HepG2 (cell line): Measurements from ENCODE around the gene CDH13. TPM values are rescaled to one million over a fixed set of nuclear protein-coding genes. Genes with fewer than 3 reads are reported as not detected.

Experiments used
- ATAC-seq: fragments of 200-7000 bp; cut with Tn5 transposase; 3 replicates; pipeline ENCODE4 v1.9.1; 2020; ENCODE audit warnings: mild to moderate bottlenecking, moderate library complexity
- BruUV-seq: library from RNA; stranded (reverse); fragments of 400-500 nt; replicated peaks from 2 replicates; lab custom pipeline; 2021; lab: Mats Ljungman, UMichigan
- CTCF ChIA-PET: fragments of 300-600 bp; formaldehyde crosslinking; extraction: SDS; loops from one replicate; lab custom pipeline; 2021; ENCODE audit warnings: low total read pairs, inconsistent platforms, low intra/inter-chr PET ratio; lab: Yijun Ruan, JAX
- POLR2A ChIA-PET: fragments of 350-600 bp; sonication (Branson Sonifier 250); formaldehyde crosslinking; loops from one replicate; lab custom pipeline; 2020; ENCODE audit warnings: antibody characterized with exemption, inconsistent platforms; lab: Yijun Ruan, JAX
- DNase-seq: peaks from one replicate; pipeline ENCODE4 v3.0.0-alpha.2; 2015; ENCODE audit warnings: low spot score
- FAIRE-seq: peaks from 3 replicates; lab custom pipeline; 2011; peaks lifted over from hg19 to GRCh38; lab: Jason Lieb, UNC
- H2AFZ ChIP-seq: one replicate; pipeline ENCODE4 v1.6.1; 2011; ENCODE audit warnings: low read length, inconsistent platforms
- H3K27ac ChIP-seq: fragments of 300-600 bp; 3 replicates; pipeline ENCODE4 v1.8.0; 2011; ENCODE audit warnings: mixed run types, mild to moderate bottlenecking, mixed read lengths, low read length, inconsistent platforms; ENCODE audit not compliant: insufficient read depth; ENCODE audit errors: extremely low read length
- H3K27me3 ChIP-seq, 2 experiments: fragments of 200-600 bp in 1 of 2; 2 replicates in 1 of 2; 3 replicates in 1 of 2; pipeline versions ENCODE4 v1.6.0 to v1.8.0; 2011; ENCODE audit warnings: low read length in 2 of 2, mild to moderate bottlenecking in 2 of 2, moderate library complexity in 2 of 2, inconsistent platforms in 1 of 2; ENCODE audit not compliant: insufficient read depth in 2 of 2, control insufficient read depth in 1 of 2
- H3K36me3 ChIP-seq, 2 experiments: fragments of 200-600 bp in 1 of 2; replicated peaks in 1 of 2; 2 replicates in 1 of 2; 3 replicates in 1 of 2; pipeline versions ENCODE4 v1.5.1 to v1.8.0; 2011; ENCODE audit warnings: low read length in 2 of 2, inconsistent platforms in 1 of 2; ENCODE audit not compliant: insufficient read depth in 2 of 2, control insufficient read depth in 1 of 2
- H3K4me1 ChIP-seq: 2 replicates; pipeline ENCODE4 v1.5.1; 2012; ENCODE audit warnings: low read length, inconsistent platforms; ENCODE audit not compliant: insufficient read depth
- H3K4me2 ChIP-seq: 2 replicates; pipeline ENCODE4 v1.6.0; 2011; ENCODE audit warnings: low read depth, low read length, inconsistent platforms
- H3K4me3 ChIP-seq, 3 experiments: fragments of 200-600 bp in 1 of 3; sonication (generic), shearing (Covaris generic) in 1 of 3; replicated peaks in 1 of 3; 2 replicates each; pipeline ENCODE4 v1.5.1; 2011 to 2016; ENCODE audit warnings: low read length in 3 of 3, inconsistent platforms in 2 of 3, low read depth in 2 of 3, mild to moderate bottlenecking in 2 of 3, control low read depth in 1 of 3, mixed read lengths in 1 of 3; ENCODE audit not compliant: insufficient read depth in 1 of 3
- H3K79me2 ChIP-seq: one replicate; pipeline ENCODE4 v1.6.1; 2011; ENCODE audit warnings: low read length, inconsistent platforms; ENCODE audit not compliant: insufficient read depth
- H3K9ac ChIP-seq: 2 replicates; pipeline ENCODE4 v1.6.0; 2011; ENCODE audit warnings: mild to moderate bottlenecking, low read depth, low read length, inconsistent platforms; ENCODE audit not compliant: insufficient read depth
- H3K9me3 ChIP-seq: 2 replicates; pipeline ENCODE4 v1.5.1; 2012; ENCODE audit warnings: mild to moderate bottlenecking, low read length
- H4K20me1 ChIP-seq: 2 replicates; pipeline ENCODE4 v1.6.0; 2011; ENCODE audit warnings: inconsistent platforms, mild to moderate bottlenecking, low read length, moderate library complexity; ENCODE audit not compliant: insufficient read depth
- BRD4 ChIP-seq: sonication (generic); formaldehyde crosslinking; IDR thresholded peaks from 2 replicates; pipeline ENCODE4 v1.4.0; 2020; ENCODE audit warnings: missing genetic modification reagents
- ELF3 ChIP-seq: IDR thresholded peaks from 2 replicates; pipeline ENCODE4 v1.6.1; 2016; ENCODE audit warnings: missing genetic modification reagents, missing compliant biosample characterization
- ERF ChIP-seq: IDR thresholded peaks from 2 replicates; pipeline ENCODE4 v1.6.1; 2018; ENCODE audit warnings: missing biosample characterization, missing genetic modification reagents
- FOXP4 ChIP-seq: sonication (generic); formaldehyde crosslinking; IDR thresholded peaks from 2 replicates; pipeline ENCODE4 v1.4.0; 2020; ENCODE audit warnings: missing genetic modification reagents
- MAFF ChIP-seq: IDR thresholded peaks from 2 replicates; pipeline ENCODE4 v1.6.1; 2011; ENCODE audit warnings: low read depth, low read length, improper control_type of control experiment
- MAFK ChIP-seq, 2 experiments: IDR thresholded peaks in 1 of 2; conservative IDR thresholded peaks in 1 of 2; 2 replicates each; pipeline ENCODE4 v1.6.1; 2011; ENCODE audit warnings: improper control_type of control experiment in 2 of 2, low read length in 2 of 2
- NFE2L2 ChIP-seq: fragments of 150-350 bp; IDR thresholded peaks from 2 replicates; pipeline ENCODE4 v1.6.1; 2014; ENCODE audit warnings: low read length
- SALL2 ChIP-seq: sonication (generic); formaldehyde crosslinking; IDR thresholded peaks from 2 replicates; pipeline ENCODE4 v1.8.1; 2023; ENCODE audit warnings: mild to moderate bottlenecking, missing genetic modification reagents, inconsistent platforms
- SMARCC2 ChIP-seq: fragments of 450-650 bp; IDR thresholded peaks from 2 replicates; pipeline ENCODE4 v1.6.1; 2017; ENCODE audit warnings: antibody characterized with exemption, mild to moderate bottlenecking
- TSC22D2 ChIP-seq: sonication (generic); formaldehyde crosslinking; IDR thresholded peaks from 2 replicates; pipeline ENCODE4 v1.5.1; 2020; ENCODE audit warnings: missing genetic modification reagents, mild to moderate bottlenecking, borderline replicate concordance
- ZBTB20 ChIP-seq: sonication (generic); formaldehyde crosslinking; IDR thresholded peaks from 2 replicates; pipeline ENCODE4 v1.8.1; 2023; ENCODE audit warnings: missing genetic modification reagents, low read depth, mild to moderate bottlenecking, borderline replicate concordance
- ZFP41 ChIP-seq: sonication (generic); formaldehyde crosslinking; IDR thresholded peaks from 2 replicates; pipeline ENCODE4 v1.4.0; 2020; ENCODE audit warnings: mild to moderate bottlenecking, missing genetic modification reagents, borderline replicate concordance
- WGBS: methylation state at CpG from one replicate; pipeline ENCODE4 v1.1.6; 2017; ENCODE audit warnings: low lambda C conversion rate; 5-methylcytosine and 5-hydroxymethylcytosine counted together
- in situ Hi-C: cut with HindIII; loops from 2 replicates; pipeline ENCODE4 v1.10.0; 2017; ENCODE audit warnings: low pct_unique_long_range_greater_than_20kb; ENCODE audit not compliant: extremely low pct_ligation_motif_present
- intact Hi-C: fragments of 100-400 bp; cut with micrococcal nuclease; formaldehyde crosslinking; loops from one replicate; pipeline ENCODE4 v1.10.0; 2022; ENCODE audit not compliant: unreplicated experiment
- polyA plus RNA-seq, 8 experiments: library from polyadenylated mRNA; depleted of rRNA in 3 of 8; stranded (reverse) in 7 of 8; unstranded in 1 of 8; fragments of >200 nt; fragmentation: Illumina TruSeq in 4 of 8; extraction: Trizol in 4 of 8; gene quantifications; 2 replicates each; pipeline versions ENCODE4 v1.2.1 to v1.2.3, GENCODE V29; 2011 to 2016; ENCODE audit warnings: low read depth in 4 of 8, missing spikeins in 1 of 8, mixed read lengths in 1 of 8; ENCODE audit not compliant: insufficient read depth in 1 of 8
- total RNA-seq, 5 experiments: library from RNA; depleted of rRNA; stranded (reverse); fragments of >200 nt; fragmentation: Illumina TruSeq; extraction: Trizol; gene quantifications; 2 replicates each; pipeline ENCODE4 v1.2.3, GENCODE V29; 2016; ENCODE audit warnings: low read depth in 1 of 5

Gene CDH13
- total and polyA plus RNA-seq, 2 of the 13 experiments (the other 11 are each of a cell fraction or from before 2014, with no cell fraction given), result not detected

GRCh38 chr16:83785455-83785854 is 1158.7 kb downstream of the CDH13 start:
- Histone ChIP-seq H3K36me3 (no peaks in the 10 kb centered on the region), H3K27me3 (peaks cover 0 to 22% of the 10 kb centered on the region in 2 experiments; a peak in 1 of 5 replicates), H3K79me2 (no peaks in the 10 kb centered on the region), H3K4me2 (no peak overlapping the region), H3K27ac (no peak overlapping the region)
- no peak for FAIRE-seq
- intact Hi-C loops, result no loop called here
- no peak for DNase-seq
- in situ Hi-C loops, result no loop called here
- TF ChIP-seq NFE2L2 (0 out of 2 replicates have a peak, but pooled peaks have one; percentile 36), SMARCC2 (no peak), FOXP4 (no peak), TSC22D2 (CRISPR knock-in tag) (no peak), BRD4 (CRISPR knock-in tag) (no peak), MAFF (peak; percentile 89), MAFK (conservative IDR thresholded peaks at IDR 0.05 in 1 of 2, IDR thresholded peaks at IDR 0.05 in 1 of 2; ENCODE audit: low read length in 2 of 2) (peak; percentile 89 to 93), ELF3 (no peak), SALL2 (CRISPR knock-in tag) (no peak), ERF (CRISPR knock-in tag) (no peak), ZBTB20 (no peak), ZFP41 (CRISPR knock-in tag) (no peak)
- TF ChIP-seq, all 625 proteins: peak for 3
- no peak overlapping the region for H2AFZ ChIP-seq
- no peak overlapping the region for H3K9ac ChIP-seq
- H3K4me1 ChIP-seq, result no peaks in the 10 kb centered on the region
- no peak overlapping the region for H3K4me3 ChIP-seq
- no peaks in the 10 kb centered on the region for H3K9me3 ChIP-seq
- no peaks in the 10 kb centered on the region for H4K20me1 ChIP-seq
- ATAC-seq, result no peak
- no TSS peak for BruUV-seq
- ChIA-PET POLR2A (no interaction called here), CTCF (no interaction called here)
- WGBS, result 25% methylated on average over 2 of the region's 2 CpGs
